NCI-H2107 (cell line): ENCODE results near the gene ZGRF1.
"Not testable (repeated sequence)": the region's sequence is repeated elsewhere in the genome, so short reads cannot be mapped to it uniquely, and the experiment has no call there.

Source experiments
- DNase-seq: peaks from one replicate; lab custom pipeline; 2025; lab: John Stamatoyannopoulos, UW

ZGRF1 gene

GRCh38 chr4:112557676-112558411, 78.9 kb downstream of the ZGRF1 start:
- DNase-seq, result no peak

GRCh38 chr4:112554271-112554670, 82.4 kb downstream of the ZGRF1 start:
- not testable (repeated sequence) for DNase-seq

- no peak for DNase-seq
These were observed 84.0 kb downstream of the ZGRF1 start for GRCh38 chr4:112552668-112553067.

GRCh38 chr4:112550728-112551127, 86.0 kb downstream of the ZGRF1 start:
- DNase-seq, result no peak

- no peak for DNase-seq
These were observed 90.2 kb downstream of the ZGRF1 start for GRCh38 chr4:112546476-112546875.

GRCh38 chr4:112545346-112545745, 91.4 kb downstream of the ZGRF1 start:
- DNase-seq, result no peak

- DNase-seq, result no peak
These were observed 96.0 kb downstream of the ZGRF1 start for GRCh38 chr4:112540695-112541094.

- no peak for DNase-seq
These were observed 100.6 kb downstream of the ZGRF1 start for GRCh38 chr4:112536123-112536522.

- no peak for DNase-seq
These were observed 104.4 kb downstream of the ZGRF1 start for GRCh38 chr4:112532267-112532666.

- no peak for DNase-seq
These were observed 105.6 kb downstream of the ZGRF1 start for GRCh38 chr4:112531146-112531545.

- DNase-seq, result no peak
These were observed 110.6 kb downstream of the ZGRF1 start for GRCh38 chr4:112526061-112526460.

- peak; percentile 25 for DNase-seq
These were observed 112.8 kb downstream of the ZGRF1 start for GRCh38 chr4:112523764-112524505.

GRCh38 chr4:112523008-112523721, 113.5 kb downstream of the ZGRF1 start:
- DNase-seq, result no peak

- not testable (repeated sequence) for DNase-seq
These were observed 114.3 kb downstream of the ZGRF1 start for GRCh38 chr4:112522431-112522830.

GRCh38 chr4:112521123-112522023, 115.3 kb downstream of the ZGRF1 start:
- DNase-seq, result no peak

- DNase-seq, result no peak
These were observed 116.0 kb downstream of the ZGRF1 start for GRCh38 chr4:112520598-112521122.

GRCh38 chr4:112519689-112520597, 116.8 kb downstream of the ZGRF1 start:
- no peak for DNase-seq

- no peak for DNase-seq
These were observed 118.0 kb downstream of the ZGRF1 start for GRCh38 chr4:112518675-112519074.

- no peak for DNase-seq
These were observed 118.8 kb downstream of the ZGRF1 start for GRCh38 chr4:112517911-112518310.

- DNase-seq, result no peak
These were observed 119.6 kb downstream of the ZGRF1 start for GRCh38 chr4:112517067-112517634.
